T-helper 1 cell (primary cell): ENCODE results near the gene CACNB4.
"Not testable (repeated sequence)": the region's sequence is repeated elsewhere in the genome, so short reads cannot be mapped to it uniquely, and the experiment has no call there.

Experiments used
- DNase-seq, 5 donors: peaks; one replicate each; pipeline ENCODE4 v3.0.0-alpha.2; 2012 to 2020

CACNB4 gene

DNA sequence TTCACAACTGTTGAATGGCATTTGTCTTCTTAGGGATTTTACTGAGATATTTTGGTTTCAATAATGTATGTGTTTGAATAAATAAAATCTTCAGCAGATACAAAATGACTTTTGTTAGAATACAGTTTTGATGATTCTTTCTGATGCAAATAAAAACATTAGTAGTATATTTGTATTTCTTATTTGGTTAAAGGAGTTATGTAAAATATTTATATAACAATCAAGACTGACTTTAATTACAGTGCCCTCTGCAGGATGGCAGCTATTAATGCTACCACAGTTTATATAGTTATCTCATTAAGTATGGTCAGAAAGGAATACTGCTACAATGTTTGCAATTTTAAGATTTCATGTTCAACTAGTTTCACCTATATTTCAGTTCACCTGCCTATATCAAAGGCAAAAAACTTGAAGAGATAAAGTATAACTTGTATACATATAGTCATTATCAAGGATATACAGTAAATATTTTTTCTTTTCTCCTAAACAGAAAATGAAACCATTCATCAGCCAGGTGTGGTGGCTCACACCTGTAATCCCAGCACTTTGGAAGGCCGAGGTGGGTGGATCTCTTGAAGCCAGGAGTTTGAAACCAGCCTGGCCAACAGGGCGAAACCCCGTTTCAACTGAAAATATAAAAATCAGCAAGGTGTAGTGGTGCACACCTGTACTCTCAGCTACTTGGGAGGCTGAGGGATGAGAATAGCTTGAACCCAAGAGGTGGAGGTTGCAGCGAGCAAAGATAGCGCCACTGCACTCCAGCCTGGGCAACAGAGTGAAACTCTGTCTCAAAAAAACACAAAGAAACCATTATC lies 290.4 kb downstream of the CACNB4 start:
- no peak for DNase-seq

DNA sequence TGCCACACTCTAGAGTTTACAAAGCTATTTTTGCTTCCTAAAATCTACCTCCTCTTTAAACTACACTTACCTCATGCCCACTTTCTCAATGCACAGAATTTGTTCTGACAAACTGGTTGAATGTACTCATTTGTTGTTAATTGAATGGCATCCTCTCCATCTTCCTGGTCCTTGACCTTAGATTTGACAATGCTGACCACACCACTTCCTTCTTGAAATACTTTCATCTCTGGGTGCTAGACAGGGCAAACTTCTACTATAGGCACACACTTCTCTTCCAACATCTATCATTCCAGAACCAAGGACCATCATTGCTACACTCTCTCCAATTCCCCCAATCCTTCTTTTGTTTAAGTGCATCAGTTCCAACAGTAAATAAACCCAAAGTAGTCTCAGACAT lies 292.9 kb downstream of the CACNB4 start:
- DNase-seq: no peak

- no peak for DNase-seq
These were observed 293.5 kb downstream of the CACNB4 start for GRCh38 chr2:151805343-151805742.

DNA sequence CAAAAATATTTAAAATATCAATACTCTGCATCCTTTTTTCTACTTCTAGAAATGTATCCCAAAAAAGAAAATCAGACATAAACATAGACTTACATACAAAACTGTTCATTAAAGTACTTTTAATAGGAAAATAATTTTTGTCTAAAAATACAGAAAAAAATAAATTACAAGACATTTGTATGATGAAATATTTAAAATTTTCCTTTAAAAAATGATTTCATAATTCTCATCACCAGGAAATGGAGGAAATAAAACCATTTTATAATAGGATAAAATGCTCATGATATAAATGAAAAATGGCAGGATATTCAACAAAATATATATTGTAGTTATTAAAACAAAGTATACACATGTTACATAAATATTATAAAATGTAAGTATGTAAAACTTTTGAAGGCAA lies 295.0 kb downstream of the CACNB4 start:
- no peak for DNase-seq

DNA sequence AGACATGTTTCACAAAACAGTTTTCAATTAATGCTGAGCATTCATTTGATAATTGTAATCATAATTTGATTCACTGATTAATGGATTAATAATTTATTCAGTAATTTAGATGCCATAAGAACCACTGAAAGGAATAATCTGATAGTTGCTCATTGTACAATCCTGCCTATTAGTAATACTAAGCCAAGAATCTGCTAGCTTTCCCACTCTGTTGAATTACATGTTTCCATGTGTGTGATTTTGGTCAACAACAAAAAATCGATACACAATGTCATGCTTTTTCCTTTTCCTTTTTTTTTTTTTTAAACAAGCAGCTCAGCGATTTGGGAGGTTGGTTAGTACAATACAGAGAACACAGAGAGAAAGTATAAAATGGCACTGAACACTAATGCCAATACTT lies 296.5 kb downstream of the CACNB4 start:
- DNase-seq: no peak

DNA sequence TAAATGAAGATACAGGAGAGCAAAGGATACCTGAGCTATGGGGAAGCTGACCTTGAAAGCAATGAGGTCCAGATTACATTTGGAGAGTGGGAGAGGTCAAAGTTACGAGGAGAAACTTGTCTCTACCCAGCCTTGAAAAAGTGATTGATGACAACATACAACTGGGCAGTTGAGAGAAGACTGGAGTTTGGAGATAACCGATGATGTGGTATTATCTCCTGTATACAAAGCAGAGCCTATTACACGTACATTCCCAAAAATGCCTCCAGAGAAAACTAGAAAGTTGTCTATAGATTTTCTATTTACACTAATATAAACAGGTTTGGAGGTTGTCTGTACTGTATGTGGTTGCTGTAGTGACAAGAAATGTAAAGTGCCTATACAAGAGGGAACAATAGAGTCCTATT lies 299.0 kb downstream of the CACNB4 start:
- no peak for DNase-seq

GRCh38 chr2:151796774-151797173 lies 302.1 kb downstream of the CACNB4 start:
- DNase-seq: no peak

- DNase-seq: no peak
These were observed 303.1 kb downstream of the CACNB4 start for GRCh38 chr2:151795646-151796240.

DNA sequence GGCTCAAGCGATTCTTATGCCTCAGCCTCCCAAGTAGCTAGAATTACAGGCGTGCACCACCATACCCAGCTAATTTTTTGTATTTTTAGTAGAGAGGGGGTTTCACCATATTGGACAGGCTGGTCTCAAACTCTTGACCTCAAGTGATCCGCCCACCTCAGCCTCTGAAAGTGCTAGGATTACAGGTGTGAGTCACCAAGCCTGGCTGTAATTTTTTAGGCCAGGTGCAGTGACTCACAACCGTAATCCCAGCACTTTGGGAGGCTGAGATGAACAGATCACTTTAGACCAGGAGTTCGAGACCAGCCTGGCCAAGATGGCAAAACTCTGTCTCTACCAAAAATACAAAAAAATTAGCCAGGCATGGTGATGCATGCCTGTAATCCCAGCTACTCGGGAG lies 304.4 kb downstream of the CACNB4 start:
- DNase-seq: not testable (repeated sequence)

DNA sequence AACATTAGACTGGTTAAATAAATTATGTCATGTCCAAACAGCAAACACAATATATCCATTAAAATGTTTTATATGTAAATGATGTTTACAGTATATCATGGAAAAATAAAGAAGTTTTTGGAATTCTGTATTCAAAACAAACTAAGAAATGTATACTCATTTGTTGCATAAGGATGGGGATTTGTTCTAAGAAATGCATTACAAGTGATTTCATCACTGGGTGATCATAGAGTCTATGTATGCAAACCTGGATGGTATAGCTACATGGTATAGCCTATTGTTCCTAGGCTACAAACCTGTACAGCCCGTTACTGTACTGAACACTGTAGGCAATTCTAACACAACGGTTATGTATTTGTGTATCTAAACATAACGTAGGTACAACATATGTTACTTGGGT lies 305.7 kb downstream of the CACNB4 start:
- no peak for DNase-seq

DNA sequence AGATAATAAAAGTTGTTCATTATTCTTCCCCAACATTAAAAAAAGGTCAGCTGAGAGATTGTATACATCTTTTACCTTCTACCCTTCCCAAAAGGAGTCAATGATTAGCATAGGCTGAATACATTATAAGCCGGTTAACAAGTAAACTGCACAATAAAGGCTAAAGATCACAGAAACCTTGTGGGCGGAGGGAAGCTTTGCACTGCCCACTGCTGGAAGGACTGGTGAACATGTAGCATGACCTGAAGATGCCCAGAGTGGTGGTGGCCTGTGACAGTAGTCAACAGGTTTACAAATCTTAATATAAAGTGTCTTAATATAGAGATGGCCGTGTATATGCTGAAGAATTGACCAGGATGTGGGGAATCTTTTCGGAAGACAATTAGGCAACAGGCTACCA lies 306.3 kb downstream of the CACNB4 start:
- no peak for DNase-seq

- no peak for DNase-seq
These were observed 307.3 kb downstream of the CACNB4 start for GRCh38 chr2:151791545-151791944.

- DNase-seq: no peak
These were observed 308.2 kb downstream of the CACNB4 start for GRCh38 chr2:151790689-151791088.

GRCh38 chr2:151789055-151789834 lies 309.6 kb downstream of the CACNB4 start:
- no peak for DNase-seq

GRCh38 chr2:151786483-151786882 lies 312.4 kb downstream of the CACNB4 start:
- no peak for DNase-seq

DNA sequence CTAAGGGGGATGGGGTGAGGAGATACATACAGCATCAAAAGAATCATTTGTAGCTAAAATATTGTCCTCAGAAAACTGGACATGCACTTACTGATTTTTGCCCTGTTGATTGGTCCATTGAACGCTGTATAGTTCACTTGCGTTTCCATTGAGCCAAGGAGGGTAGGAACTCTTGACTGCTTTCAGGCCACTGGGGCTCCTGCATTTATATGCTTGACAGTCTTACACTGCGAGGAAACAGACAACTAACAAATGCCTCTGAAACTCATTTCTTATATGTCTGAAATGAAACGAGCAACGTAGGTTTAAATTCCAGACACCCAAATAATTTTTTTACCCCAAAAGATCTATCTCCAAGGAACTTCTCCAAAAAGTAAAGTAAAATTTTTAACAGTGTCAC lies 312.8 kb downstream of the CACNB4 start:
- no peak for DNase-seq

- DNase-seq: no peak
These were observed 315.7 kb downstream of the CACNB4 start for GRCh38 chr2:151783133-151783520.
